Fibroblast of pulmonary artery (primary cell): ENCODE measurements around the gene ID2.
A peak's percentile ranks its signal among the peaks of the same experiment; 100 is the strongest.

Experiments used
- DNase-seq: peaks from one replicate; pipeline ENCODE4 v3.0.0-alpha.2; 2010; ENCODE audit warnings: low read depth
- H3K4me3 ChIP-seq: replicated peaks from 2 replicates; pipeline ENCODE4 v1.5.1; 2011; ENCODE audit warnings: low read depth, mild to moderate bottlenecking, control low read depth, low read length, moderate library complexity
- TF ChIP-seq, protein P1 (sequence below): IDR thresholded peaks from 2 replicates; pipeline ENCODE4 v1.5.1; 2011; ENCODE audit warnings: mild to moderate bottlenecking, control low read depth, low read length, inconsistent platforms; ENCODE audit errors: missing control alignments

The ID2 gene

DNA sequence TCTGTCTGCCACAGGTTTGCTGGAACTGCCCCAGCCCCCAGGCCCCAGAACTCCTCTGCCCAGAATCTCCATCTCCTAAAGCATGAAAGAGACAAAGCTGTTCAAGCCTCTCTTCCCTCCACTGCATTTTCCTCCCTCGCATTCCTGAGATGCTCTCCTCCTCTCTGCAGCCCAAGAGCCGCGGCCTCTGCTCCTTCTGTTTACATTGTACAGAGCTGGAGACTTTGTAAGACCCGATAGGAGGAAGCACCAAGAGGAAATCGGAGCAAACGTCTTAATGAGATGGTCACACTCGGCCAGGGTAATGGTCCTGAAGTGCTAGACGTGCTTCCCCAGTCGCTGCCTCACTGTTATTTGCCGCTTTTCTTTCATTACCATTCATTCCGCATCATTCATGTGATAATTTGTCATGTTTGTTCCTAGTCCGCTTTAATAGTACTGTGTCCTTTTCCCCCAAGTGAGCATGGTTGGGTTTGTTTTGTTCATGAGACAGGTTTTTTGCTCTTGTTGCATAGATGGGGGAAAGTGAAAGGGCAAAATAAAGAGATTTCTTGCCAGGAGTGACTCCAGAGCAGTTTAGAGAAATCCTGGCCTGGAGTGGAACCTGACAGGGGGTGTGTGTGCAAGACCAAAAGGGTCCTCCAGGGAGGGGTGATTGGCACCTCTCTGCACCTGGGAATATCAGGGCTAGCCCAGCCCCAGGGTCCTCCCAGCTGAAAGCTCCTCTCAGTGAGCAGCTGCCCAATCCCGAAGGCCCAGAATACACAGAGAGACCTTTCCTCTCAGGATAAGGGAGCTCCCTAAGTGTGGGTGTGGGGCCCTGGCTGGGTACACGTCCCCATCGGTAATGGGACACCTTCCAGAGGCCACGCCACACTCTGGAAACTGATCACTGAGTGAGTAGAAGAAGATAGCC lies 44.9 kb upstream of the ID2 start:
- H3K4me3 ChIP-seq: no peak overlapping the region
- TF ChIP-seq, protein P1, sequence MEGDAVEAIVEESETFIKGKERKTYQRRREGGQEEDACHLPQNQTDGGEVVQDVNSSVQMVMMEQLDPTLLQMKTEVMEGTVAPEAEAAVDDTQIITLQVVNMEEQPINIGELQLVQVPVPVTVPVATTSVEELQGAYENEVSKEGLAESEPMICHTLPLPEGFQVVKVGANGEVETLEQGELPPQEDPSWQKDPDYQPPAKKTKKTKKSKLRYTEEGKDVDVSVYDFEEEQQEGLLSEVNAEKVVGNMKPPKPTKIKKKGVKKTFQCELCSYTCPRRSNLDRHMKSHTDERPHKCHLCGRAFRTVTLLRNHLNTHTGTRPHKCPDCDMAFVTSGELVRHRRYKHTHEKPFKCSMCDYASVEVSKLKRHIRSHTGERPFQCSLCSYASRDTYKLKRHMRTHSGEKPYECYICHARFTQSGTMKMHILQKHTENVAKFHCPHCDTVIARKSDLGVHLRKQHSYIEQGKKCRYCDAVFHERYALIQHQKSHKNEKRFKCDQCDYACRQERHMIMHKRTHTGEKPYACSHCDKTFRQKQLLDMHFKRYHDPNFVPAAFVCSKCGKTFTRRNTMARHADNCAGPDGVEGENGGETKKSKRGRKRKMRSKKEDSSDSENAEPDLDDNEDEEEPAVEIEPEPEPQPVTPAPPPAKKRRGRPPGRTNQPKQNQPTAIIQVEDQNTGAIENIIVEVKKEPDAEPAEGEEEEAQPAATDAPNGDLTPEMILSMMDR: no peak
- DNase-seq: peak; percentile 70

- TF ChIP-seq, protein P1: no peak
- DNase-seq: no peak
- no peak overlapping the region for H3K4me3 ChIP-seq
These were observed 43.5 kb upstream of the ID2 start for GRCh38 chr2:8638327-8638726.

DNA sequence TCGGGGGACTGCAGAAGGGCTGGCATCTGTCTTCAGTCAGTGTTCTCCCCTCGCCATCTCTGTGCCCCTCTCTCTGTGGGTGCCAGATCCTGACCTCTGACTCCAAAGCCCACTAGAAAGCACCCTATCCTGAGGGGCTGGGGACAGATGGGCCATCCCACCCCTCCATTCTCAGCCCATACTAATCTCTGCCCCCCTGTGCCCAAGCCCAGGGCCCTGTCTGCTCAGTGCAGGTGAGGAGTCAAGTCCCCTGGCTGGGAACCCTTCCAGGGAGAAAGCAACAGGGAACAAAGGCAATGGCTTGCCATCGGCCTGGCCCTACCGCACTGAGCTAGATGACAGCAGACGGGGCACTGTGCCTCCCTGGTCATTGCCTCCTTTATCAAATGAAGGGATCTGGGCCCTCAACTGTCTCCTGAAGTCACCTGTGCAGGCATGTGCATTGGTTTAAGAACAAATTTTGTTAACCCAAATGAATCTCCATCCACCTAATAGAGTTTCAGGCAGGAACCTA lies 42.7 kb upstream of the ID2 start:
- TF ChIP-seq, protein P1: no peak
- DNase-seq: no peak

GRCh38 chr2:8640498-8640897 lies 41.4 kb upstream of the ID2 start:
- TF ChIP-seq, protein P1: no peak
- DNase-seq: no peak
- H3K4me3 ChIP-seq: no peak overlapping the region

More for the DNA sequence above, 42.7 kb upstream of the ID2 start:
- no peak overlapping the region for H3K4me3 ChIP-seq

GRCh38 chr2:8641301-8641965 lies 40.4 kb upstream of the ID2 start:
- TF ChIP-seq, protein P1: no peak
- DNase-seq: no peak
- no peak overlapping the region for H3K4me3 ChIP-seq

- no peak for DNase-seq
- no peak overlapping the region for H3K4me3 ChIP-seq
- TF ChIP-seq, protein P1: no peak
These were observed 39.3 kb upstream of the ID2 start for GRCh38 chr2:8642366-8643068.
